HG03025 (cell line): ENCODE measurements around the gene OSBPL8.
"Not testable (repeated sequence)": the region's sequence is repeated elsewhere in the genome, so short reads cannot be mapped to it uniquely, and the experiment has no call there.

ENCODE experiments used
- ATAC-seq: cut with Tn5 transposase; IDR thresholded peaks from one replicate; pipeline ENCODE4 v1.9.1; 2021; ENCODE audit warnings: mild to moderate bottlenecking, moderate library complexity; ENCODE audit not compliant: unreplicated experiment, low FRiP score

OSBPL8 gene

GRCh38 chr12:76530516-76530915 lies 29.1 kb downstream of the OSBPL8 start:
- ATAC-seq, result no peak

GRCh38 chr12:76529226-76529918 lies 30.2 kb downstream of the OSBPL8 start:
- no peak for ATAC-seq

GRCh38 chr12:76523408-76523807 lies 36.2 kb downstream of the OSBPL8 start:
- no peak for ATAC-seq

GRCh38 chr12:76520348-76520747 lies 39.2 kb downstream of the OSBPL8 start:
- ATAC-seq, result no peak

GRCh38 chr12:76519538-76519937 lies 40.0 kb downstream of the OSBPL8 start:
- ATAC-seq, result no peak

- ATAC-seq, result no peak
Observed at GRCh38 chr12:76518699-76519098, 40.9 kb downstream of the OSBPL8 start.

GRCh38 chr12:76515271-76515670 lies 44.3 kb downstream of the OSBPL8 start:
- ATAC-seq, result no peak

- peak; percentile 66 for ATAC-seq
Observed at GRCh38 chr12:76511116-76511716, 48.4 kb downstream of the OSBPL8 start.

- no peak for ATAC-seq
Observed at GRCh38 chr12:76508128-76508980, 51.2 kb downstream of the OSBPL8 start.

GRCh38 chr12:76506149-76506548 lies 53.4 kb downstream of the OSBPL8 start:
- ATAC-seq, result no peak

GRCh38 chr12:76505050-76505449 lies 54.5 kb downstream of the OSBPL8 start:
- no peak for ATAC-seq

- no peak for ATAC-seq
Observed at GRCh38 chr12:76504606-76505005, 55.0 kb downstream of the OSBPL8 start.

GRCh38 chr12:76503957-76504356 lies 55.6 kb downstream of the OSBPL8 start:
- no peak for ATAC-seq

GRCh38 chr12:76501390-76501789 lies 58.2 kb downstream of the OSBPL8 start:
- ATAC-seq, result no peak

GRCh38 chr12:76499136-76499535 lies 60.4 kb downstream of the OSBPL8 start:
- ATAC-seq, result not testable (repeated sequence)

GRCh38 chr12:76495556-76495955 lies 64.0 kb downstream of the OSBPL8 start:
- ATAC-seq, result no peak

GRCh38 chr12:76491292-76491691 lies 68.3 kb downstream of the OSBPL8 start:
- no peak for ATAC-seq

GRCh38 chr12:76490763-76491162 lies 68.8 kb downstream of the OSBPL8 start:
- no peak for ATAC-seq

GRCh38 chr12:76489737-76490136 lies 69.8 kb downstream of the OSBPL8 start:
- no peak for ATAC-seq

GRCh38 chr12:76486011-76486410 lies 73.6 kb downstream of the OSBPL8 start:
- ATAC-seq, result no peak

- ATAC-seq, result no peak
Observed at GRCh38 chr12:76480796-76481195, 78.8 kb downstream of the OSBPL8 start.
